Mesenchymal stem cell (in vitro differentiated cells and primary cell): ENCODE data around the gene VMP1.
A peak's percentile ranks its signal among the peaks of the same experiment; 100 is the strongest.

Source experiments
- DNase-seq: peaks from one replicate; pipeline ENCODE4 v3.0.0-alpha.2; 2013
- H2AFZ ChIP-seq: one replicate; pipeline ENCODE4 v1.6.1; 2013; ENCODE audit warnings: low read depth, mild to moderate bottlenecking, control low read depth, inconsistent platforms, low read length, moderate library complexity
- H2AK5ac ChIP-seq: 2 replicates; pipeline ENCODE4 v1.6.1; 2013; ENCODE audit warnings: low read length, moderate library complexity, mild to moderate bottlenecking, inconsistent platforms; ENCODE audit not compliant: severe bottlenecking
- H2BK120ac ChIP-seq: one replicate; pipeline ENCODE4 v1.6.1; 2013; ENCODE audit warnings: low read depth, mild to moderate bottlenecking, inconsistent platforms, low read length, moderate library complexity
- H2BK12ac ChIP-seq, 2 experiments: one replicate each; pipeline ENCODE4 v1.6.1; 2013; ENCODE audit warnings: inconsistent platforms in 2 of 2, low read length in 2 of 2, mild to moderate bottlenecking in 2 of 2, moderate library complexity in 2 of 2, control low read depth in 1 of 2
- H2BK15ac ChIP-seq: one replicate; pipeline ENCODE4 v1.6.1; 2013; ENCODE audit warnings: mild to moderate bottlenecking, low read depth, inconsistent platforms; ENCODE audit not compliant: poor library complexity, severe bottlenecking
- H2BK5ac ChIP-seq: 2 replicates; pipeline ENCODE4 v1.6.1; 2013; ENCODE audit warnings: low read depth, mild to moderate bottlenecking, low read length, control low read depth, inconsistent platforms; ENCODE audit not compliant: poor library complexity, severe bottlenecking
- H3K14ac ChIP-seq, 2 experiments: one replicate each; pipeline ENCODE4 v1.6.1; 2013; ENCODE audit warnings: inconsistent platforms in 2 of 2, low read length in 2 of 2, control low read depth in 1 of 2, mild to moderate bottlenecking in 1 of 2, moderate library complexity in 1 of 2
- H3K18ac ChIP-seq, 2 experiments: one replicate each; pipeline ENCODE4 v1.6.1; 2013; ENCODE audit warnings: inconsistent platforms in 2 of 2, low read length in 2 of 2, control low read depth in 1 of 2, low read depth in 1 of 2, mild to moderate bottlenecking in 1 of 2
- H3K23ac ChIP-seq, 2 experiments: one replicate each; pipeline ENCODE4 v1.6.1; 2013; ENCODE audit warnings: inconsistent platforms in 2 of 2, low read length in 2 of 2, mild to moderate bottlenecking in 2 of 2, moderate library complexity in 2 of 2, control low read depth in 1 of 2
- H3K27ac ChIP-seq: 2 replicates; pipeline ENCODE4 v1.5.1; 2013; ENCODE audit warnings: mild to moderate bottlenecking, moderate library complexity, low read length, control low read depth, inconsistent platforms; ENCODE audit not compliant: poor library complexity, severe bottlenecking
- H3K27me3 ChIP-seq, 2 experiments: 2 replicates each; pipeline versions ENCODE4 v1.6.1 to v1.7.0; 2013; ENCODE audit warnings: low read length in 2 of 2, mild to moderate bottlenecking in 2 of 2, moderate library complexity in 2 of 2, control low read depth in 1 of 2, inconsistent platforms in 1 of 2; ENCODE audit not compliant: control insufficient read depth in 1 of 2, insufficient read depth in 1 of 2
- H3K36me3 ChIP-seq, 2 experiments: 2 replicates each; pipeline versions ENCODE4 v1.6.1 to v1.7.0; 2013; ENCODE audit warnings: low read length in 2 of 2, control low read depth in 1 of 2, inconsistent platforms in 1 of 2, low read depth in 1 of 2, mild to moderate bottlenecking in 1 of 2; ENCODE audit not compliant: insufficient read depth in 2 of 2, control insufficient read depth in 1 of 2
- H3K4ac ChIP-seq, 2 experiments: one replicate each; pipeline ENCODE4 v1.6.1; 2013; ENCODE audit warnings: inconsistent platforms in 2 of 2, low read length in 2 of 2, mild to moderate bottlenecking in 2 of 2, moderate library complexity in 2 of 2, control low read depth in 1 of 2, low read depth in 1 of 2
- H3K4me1 ChIP-seq: 2 replicates; pipeline ENCODE4 v1.6.1; 2013; ENCODE audit warnings: low read depth, low read length, control low read depth; ENCODE audit not compliant: control insufficient read depth, insufficient read depth
- H3K4me2 ChIP-seq: 2 replicates; pipeline ENCODE4 v1.6.1; 2013; ENCODE audit warnings: low read length, mild to moderate bottlenecking, inconsistent platforms; ENCODE audit not compliant: poor library complexity, severe bottlenecking
- H3K4me3 ChIP-seq, 2 experiments: 2 replicates each; pipeline versions ENCODE4 v1.5.1 to v1.7.0; 2013; ENCODE audit warnings: low read length in 2 of 2, mild to moderate bottlenecking in 2 of 2, control low read depth in 1 of 2, low read depth in 1 of 2; ENCODE audit not compliant: insufficient read depth in 1 of 2
- H3K79me1 ChIP-seq: replicated peaks from 2 replicates; pipeline ENCODE4 v1.6.1; 2013; ENCODE audit warnings: mild to moderate bottlenecking, control low read depth, low read length, inconsistent platforms; ENCODE audit not compliant: poor library complexity, severe bottlenecking
- H3K9ac ChIP-seq: 2 replicates; pipeline ENCODE4 v1.7.0; 2013; ENCODE audit warnings: mild to moderate bottlenecking, low read length, moderate library complexity
- H3K9me3 ChIP-seq: 2 replicates; pipeline ENCODE4 v1.7.0; 2013; ENCODE audit warnings: mild to moderate bottlenecking, low read length; ENCODE audit not compliant: control insufficient read depth
- H4K8ac ChIP-seq: one replicate; pipeline ENCODE4 v1.6.1; 2013; ENCODE audit warnings: inconsistent platforms, mild to moderate bottlenecking, low read length, moderate library complexity
- H4K91ac ChIP-seq: one replicate; pipeline ENCODE4 v1.6.1; 2013; ENCODE audit warnings: mild to moderate bottlenecking, low read length, inconsistent platforms
- WGBS: methylation state at CpG from one replicate; pipeline ENCODE4 v1.1.7; 2013; ENCODE audit warnings: mixed read lengths; 5-methylcytosine and 5-hydroxymethylcytosine counted together

VMP1 gene

GRCh38 chr17:59678918-59679317, 28.5 kb upstream of the VMP1 start:
- Histone ChIP-seq H3K27ac (no peak overlapping the region), H3K4me1 (peaks cover 1% of the 10 kb centered on the region), H3K4ac (no peak overlapping the region), H3K4me3 (no peak overlapping the region), H2AK5ac (no peak overlapping the region), H4K91ac (no peak overlapping the region), H3K79me1 (peaks cover 12% of the 10 kb centered on the region), H3K18ac (no peak overlapping the region), H3K14ac (no peak overlapping the region), H2BK12ac (no peak overlapping the region), H3K9me3 (no peaks in the 10 kb centered on the region), H2BK5ac (no peak overlapping the region), H3K36me3 (peaks cover 15 to 100% of the 10 kb centered on the region in 2 experiments), H2BK15ac (no peak overlapping the region), H3K9ac (no peak overlapping the region), H3K23ac (no peak overlapping the region), H4K8ac (no peak overlapping the region), H3K27me3 (no peaks in the 10 kb centered on the region), H2AFZ (no peak overlapping the region), H3K4me2 (no peak overlapping the region), H2BK120ac (no peak overlapping the region)
- DNase-seq: no peak
- no CpG with 5 or more reads among the region's 2 CpGs for WGBS

- Histone ChIP-seq H2BK15ac (no peak overlapping the region), H2AK5ac (no peak overlapping the region), H2BK5ac (no peak overlapping the region), H3K36me3 (peaks cover 19 to 100% of the 10 kb centered on the region in 2 experiments), H4K91ac (no peak overlapping the region), H3K18ac (no peak overlapping the region), H3K79me1 (peaks cover 11% of the 10 kb centered on the region), H3K9me3 (no peaks in the 10 kb centered on the region), H3K27ac (no peak overlapping the region), H3K4me1 (peaks cover 1% of the 10 kb centered on the region), H4K8ac (no peak overlapping the region), H2BK12ac (no peak overlapping the region), H2AFZ (no peak overlapping the region), H3K14ac (no peak overlapping the region), H3K4me3 (no peak overlapping the region), H3K4me2 (no peak overlapping the region), H3K23ac (no peak overlapping the region), H3K4ac (no peak overlapping the region), H3K27me3 (no peaks in the 10 kb centered on the region), H2BK120ac (no peak overlapping the region), H3K9ac (peak overlapping the region; percentile 49)
- 70% methylated on average over 3 of the region's 4 CpGs for WGBS
- DNase-seq: no peak
Measured at GRCh38 chr17:59680314-59680713, 27.1 kb upstream of the VMP1 start.

GRCh38 chr17:59683283-59683682, 24.2 kb upstream of the VMP1 start:
- Histone ChIP-seq H3K4me3 (no peak overlapping the region), H3K27ac (no peak overlapping the region), H3K4ac (no peak overlapping the region), H3K4me1 (peaks cover 1% of the 10 kb centered on the region), H2BK15ac (no peak overlapping the region), H2AK5ac (no peak overlapping the region), H4K91ac (no peak overlapping the region), H4K8ac (no peak overlapping the region), H3K9ac (no peak overlapping the region), H2BK120ac (no peak overlapping the region), H3K79me1 (peaks cover 6% of the 10 kb centered on the region), H2BK5ac (no peak overlapping the region), H3K14ac (no peak overlapping the region), H3K18ac (no peak overlapping the region), H2BK12ac (no peak overlapping the region), H3K23ac (no peak overlapping the region), H3K27me3 (no peaks in the 10 kb centered on the region), H3K9me3 (no peaks in the 10 kb centered on the region), H2AFZ (no peak overlapping the region), H3K36me3 (peaks cover 14 to 100% of the 10 kb centered on the region in 2 experiments), H3K4me2 (no peak overlapping the region)
- DNase-seq: no peak

- no peak overlapping the region for H2BK120ac ChIP-seq
- 97% methylated on average over 6 of the region's 6 CpGs for WGBS
Measured at GRCh38 chr17:59684967-59685366, 22.5 kb upstream of the VMP1 start.

More at GRCh38 chr17:59684967-59685366, 22.5 kb upstream of the VMP1 start:
- Histone ChIP-seq H3K23ac (no peak overlapping the region), H3K4ac (no peak overlapping the region), H2AFZ (no peak overlapping the region), H3K27ac (no peak overlapping the region), H4K8ac (no peak overlapping the region), H3K9me3 (no peaks in the 10 kb centered on the region), H3K36me3 (peaks cover 7 to 100% of the 10 kb centered on the region in 2 experiments), H2BK15ac (no peak overlapping the region), H2BK5ac (no peak overlapping the region), H3K14ac (no peak overlapping the region), H3K79me1 (peaks cover 3% of the 10 kb centered on the region), H3K9ac (no peak overlapping the region), H3K4me3 (no peak overlapping the region), H2BK12ac (no peak overlapping the region), H4K91ac (no peak overlapping the region), H3K4me2 (no peak overlapping the region), H3K27me3 (no peaks in the 10 kb centered on the region), H2AK5ac (no peak overlapping the region), H3K4me1 (no peaks in the 10 kb centered on the region), H3K18ac (no peak overlapping the region)
- no peak for DNase-seq
